Measurements from ENCODE around the gene GNG12. TPM values are rescaled to one million over a fixed set of nuclear protein-coding genes. Genes with fewer than 3 reads are reported as not detected.

GNG12 gene
- total RNA-seq, 2 experiments from 2014 or later: not detected

DNA sequence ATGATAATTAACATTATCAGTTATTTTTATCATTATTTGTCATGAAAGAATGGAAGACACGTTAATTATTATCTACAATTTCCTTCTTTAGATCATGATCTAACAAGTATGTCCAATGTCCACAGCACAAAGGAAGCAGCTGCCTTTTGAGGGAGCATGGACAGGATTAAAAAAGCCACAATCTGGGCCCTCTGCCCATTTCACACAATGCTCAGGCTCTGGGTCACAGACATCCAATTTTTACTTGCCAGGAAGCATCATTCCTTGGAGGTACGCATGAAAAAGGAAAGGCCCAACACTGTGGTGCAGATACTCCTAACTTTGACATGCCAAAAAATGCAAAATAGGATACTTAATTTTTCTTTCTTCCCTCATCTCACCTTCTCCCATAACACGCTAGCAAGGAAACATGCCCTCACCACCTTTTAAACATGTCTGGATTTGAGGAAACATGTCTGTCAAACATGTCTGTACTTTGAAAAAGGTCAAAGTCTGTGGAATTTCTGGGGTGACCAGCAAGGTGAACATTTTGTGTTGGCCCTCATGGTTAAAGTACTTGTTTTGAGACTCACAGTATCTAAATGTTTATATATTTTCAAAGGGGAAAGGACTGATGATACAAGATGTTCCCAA, 108.2 kb downstream of the GNG12 start:
- Mint-ChIP-seq H3K4me3 (no peak overlapping the region), H3K4me1 (ENCODE audit: low read depth) (no peaks in the 10 kb centered on the region), H3K27me3 (no peaks in the 10 kb centered on the region), H3K9me3 (no peaks in the 10 kb centered on the region), H3K36me3 (ENCODE audit: low read depth) (no peaks in the 10 kb centered on the region), H3K27ac (no peak overlapping the region)
- Histone ChIP-seq H3K9me3 (ENCODE audit: control insufficient read depth in 1 of 2, insufficient read depth in 1 of 2, low read length in 2 of 2) (no peaks in the 10 kb centered on the region), H3K4me3 (ENCODE audit: low read length) (no peak overlapping the region), H3K27ac (ENCODE audit: low read depth in 1 of 2, low read length in 2 of 2) (no peak overlapping the region), H3K27me3 (ENCODE audit: control insufficient read depth in 1 of 2, insufficient read depth in 2 of 2, low read length in 2 of 2) (no peaks in the 10 kb centered on the region), H3K4me1 (ENCODE audit: insufficient read depth, low read length) (no peaks in the 10 kb centered on the region), H3K36me3 (ENCODE audit: insufficient read depth, low read length) (no peaks in the 10 kb centered on the region)
- ChIA-PET CTCF (no interaction called here), POLR2A (no interaction called here)
- intact Hi-C loops (cut with DNase I, micrococcal nuclease): no loop called here
- no peak for DNase-seq
- ATAC-seq (ENCODE audit: poor library complexity): no peak
- no peak for TF ChIP-seq CTCF (IDR thresholded peaks at IDR 0.05)

GRCh38 chr1:67723620-67724019, 109.6 kb downstream of the GNG12 start:
- Mint-ChIP-seq H3K4me3 (no peak overlapping the region), H3K9me3 (no peaks in the 10 kb centered on the region), H3K4me1 (ENCODE audit: low read depth) (no peaks in the 10 kb centered on the region), H3K36me3 (ENCODE audit: low read depth) (no peaks in the 10 kb centered on the region), H3K27ac (no peak overlapping the region), H3K27me3 (no peaks in the 10 kb centered on the region)
- Histone ChIP-seq H3K36me3 (ENCODE audit: insufficient read depth, low read length) (no peaks in the 10 kb centered on the region), H3K4me3 (ENCODE audit: low read length) (no peak overlapping the region), H3K4me1 (ENCODE audit: insufficient read depth, low read length) (no peaks in the 10 kb centered on the region), H3K27ac (ENCODE audit: low read depth in 1 of 2, low read length in 2 of 2) (no peak overlapping the region), H3K27me3 (ENCODE audit: control insufficient read depth in 1 of 2, insufficient read depth in 2 of 2, low read length in 2 of 2) (no peaks in the 10 kb centered on the region), H3K9me3 (ENCODE audit: control insufficient read depth in 1 of 2, insufficient read depth in 1 of 2, low read length in 2 of 2) (no peaks in the 10 kb centered on the region)
- ChIA-PET POLR2A (no interaction called here), CTCF (no interaction called here)
- intact Hi-C loops (cut with DNase I, micrococcal nuclease): no loop called here
- no peak for TF ChIP-seq CTCF (IDR thresholded peaks at IDR 0.05)
- ATAC-seq (ENCODE audit: poor library complexity) (no peak), DNase-seq (peak in 2 of 14 experiments; percentile 28 to 42)

DNA sequence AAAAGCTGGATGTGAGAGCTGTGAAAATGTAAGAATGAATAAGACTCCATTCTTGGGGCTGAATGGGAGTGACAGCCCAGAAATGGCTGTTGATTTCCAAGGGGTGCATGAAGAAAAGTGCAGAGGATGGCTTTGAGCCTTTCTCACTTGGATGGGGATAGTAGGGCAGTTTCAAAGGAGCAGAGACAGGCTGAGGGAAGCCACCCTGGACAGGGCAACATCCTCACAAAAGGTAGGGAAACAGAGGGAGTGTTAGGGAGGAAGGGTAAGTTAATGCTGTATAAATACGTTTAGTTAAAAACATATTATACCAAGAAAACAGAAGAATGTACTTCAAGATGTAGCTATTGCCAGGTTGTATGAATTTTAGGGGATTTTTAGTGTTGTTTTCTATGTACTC, 110.1 kb downstream of the GNG12 start:
- Histone ChIP-seq H3K27ac (ENCODE audit: low read depth in 1 of 2, low read length in 2 of 2) (no peak overlapping the region), H3K9me3 (ENCODE audit: control insufficient read depth in 1 of 2, insufficient read depth in 1 of 2, low read length in 2 of 2) (no peaks in the 10 kb centered on the region), H3K4me1 (ENCODE audit: insufficient read depth, low read length) (no peaks in the 10 kb centered on the region), H3K4me3 (ENCODE audit: low read length) (no peak overlapping the region), H3K27me3 (ENCODE audit: control insufficient read depth in 1 of 2, insufficient read depth in 2 of 2, low read length in 2 of 2) (no peaks in the 10 kb centered on the region), H3K36me3 (ENCODE audit: insufficient read depth, low read length) (no peaks in the 10 kb centered on the region)
- Mint-ChIP-seq H3K27ac (no peak overlapping the region), H3K36me3 (ENCODE audit: low read depth) (no peaks in the 10 kb centered on the region), H3K4me3 (no peak overlapping the region), H3K27me3 (no peaks in the 10 kb centered on the region), H3K9me3 (no peaks in the 10 kb centered on the region), H3K4me1 (ENCODE audit: low read depth) (no peaks in the 10 kb centered on the region)
- DNase-seq: no peak
- no peak for ATAC-seq (ENCODE audit: poor library complexity)
- no peak for TF ChIP-seq CTCF (IDR thresholded peaks at IDR 0.05)
- CTCF ChIA-PET: no interaction called here
- POLR2A ChIA-PET: no interaction called here
- intact Hi-C loops (cut with DNase I, micrococcal nuclease): no loop called here

Measured in CD4-positive, alpha-beta T cell (primary cell).